ENCODE measurements around the gene BRSK2. TPM values are rescaled to one million over a fixed set of nuclear protein-coding genes. Genes with fewer than 3 reads are reported as not detected.
A peak's percentile ranks its signal among the peaks of the same experiment; 100 is the strongest.

BRSK2 gene
- total RNA-seq, 1 experiment from 2014 or later = 32.2 TPM

GRCh38 chr11:1425439-1425838, 35.7 kb downstream of the BRSK2 start:
- CTCF ChIA-PET = no interaction called here
- DNase-seq (ENCODE audit: low read depth, low spot score) (no peak), ATAC-seq (no peak)
- no peaks in the 10 kb centered on the region for H3K36me3 ChIP-seq (ENCODE audit: control insufficient read depth, insufficient read depth, low read length)
- in situ Hi-C loops (cut with HindIII; ENCODE audit: low pct_unique_long_range_greater_than_20kb, low sequenced_read_pairs) = no loop called here
- intact Hi-C loops (cut with micrococcal nuclease; ENCODE audit: unreplicated experiment) = no loop called here
- POLR2A ChIA-PET = no interaction called here
- no peak overlapping the region for H3K4me3 ChIP-seq (ENCODE audit: low read depth in 2 of 2, low read length in 2 of 2)
- H3K9me3 ChIP-seq (ENCODE audit: control insufficient read depth, insufficient read depth, low read depth, low read length) = no peaks in the 10 kb centered on the region
- TF ChIP-seq POLR2AphosphoS5 (IDR thresholded peaks at IDR 0.05; ENCODE audit: low read depth, low read length) = no peak
- no peak for TF ChIP-seq CTCF (IDR thresholded peaks at IDR 0.05)
- no peak for TF ChIP-seq SIN3A (IDR thresholded peaks at IDR 0.05; ENCODE audit: borderline replicate concordance, insufficient read depth, low read depth, low read length)
- TF ChIP-seq REST (IDR thresholded peaks at IDR 0.05; ENCODE audit: insufficient read depth in 1 of 2, low read depth in 2 of 2, low read length in 1 of 2) = peak; percentile 63 to 73
- no peak for TF ChIP-seq TCF7L2 (IDR thresholded peaks at IDR 0.05; ENCODE audit: low read depth, low read length)
- H3K4me1 ChIP-seq (ENCODE audit: control insufficient read depth, insufficient read depth, low read length) = peaks cover 23% of the 10 kb centered on the region
- no peaks in the 10 kb centered on the region for H3K27me3 ChIP-seq (ENCODE audit: control insufficient read depth, insufficient read depth, low read length)
- H3K27ac ChIP-seq (ENCODE audit: low read length) = no peak overlapping the region
- no TSS peak for BruUV-seq (replicated peaks)

GRCh38 chr11:1428762-1429316, 39.1 kb downstream of the BRSK2 start:
- intact Hi-C loops (cut with micrococcal nuclease; ENCODE audit: unreplicated experiment) = no loop called here
- no peak for ATAC-seq

More at GRCh38 chr11:1428762-1429316, 39.1 kb downstream of the BRSK2 start:
- no peak for TF ChIP-seq SIN3A (IDR thresholded peaks at IDR 0.05; ENCODE audit: borderline replicate concordance, insufficient read depth, low read depth, low read length)
- no peak for TF ChIP-seq CTCF (IDR thresholded peaks at IDR 0.05)
- TF ChIP-seq POLR2AphosphoS5 (IDR thresholded peaks at IDR 0.05; ENCODE audit: low read depth, low read length) = no peak
- TF ChIP-seq REST (IDR thresholded peaks at IDR 0.05; ENCODE audit: insufficient read depth in 1 of 2, low read depth in 2 of 2, low read length in 1 of 2) = no peak
- no peak for TF ChIP-seq TCF7L2 (IDR thresholded peaks at IDR 0.05; ENCODE audit: low read depth, low read length)
- BruUV-seq (replicated peaks) = no TSS peak
- in situ Hi-C loops (cut with HindIII; ENCODE audit: low pct_unique_long_range_greater_than_20kb, low sequenced_read_pairs) = no loop called here
- ChIA-PET CTCF (no interaction called here), POLR2A (no interaction called here)
- no peak for DNase-seq (ENCODE audit: low read depth, low spot score)
- no peak overlapping the region for H3K4me3 ChIP-seq (ENCODE audit: low read depth in 2 of 2, low read length in 2 of 2)
- no peaks in the 10 kb centered on the region for H3K27me3 ChIP-seq (ENCODE audit: control insufficient read depth, insufficient read depth, low read length)
- H3K4me1 ChIP-seq (ENCODE audit: control insufficient read depth, insufficient read depth, low read length) = peaks cover 12% of the 10 kb centered on the region
- no peaks in the 10 kb centered on the region for H3K9me3 ChIP-seq (ENCODE audit: control insufficient read depth, insufficient read depth, low read depth, low read length)
- no peak overlapping the region for H3K27ac ChIP-seq (ENCODE audit: low read length)
- no peaks in the 10 kb centered on the region for H3K36me3 ChIP-seq (ENCODE audit: control insufficient read depth, insufficient read depth, low read length)
